ENCODE measurements around the gene C12orf60.

DNA sequence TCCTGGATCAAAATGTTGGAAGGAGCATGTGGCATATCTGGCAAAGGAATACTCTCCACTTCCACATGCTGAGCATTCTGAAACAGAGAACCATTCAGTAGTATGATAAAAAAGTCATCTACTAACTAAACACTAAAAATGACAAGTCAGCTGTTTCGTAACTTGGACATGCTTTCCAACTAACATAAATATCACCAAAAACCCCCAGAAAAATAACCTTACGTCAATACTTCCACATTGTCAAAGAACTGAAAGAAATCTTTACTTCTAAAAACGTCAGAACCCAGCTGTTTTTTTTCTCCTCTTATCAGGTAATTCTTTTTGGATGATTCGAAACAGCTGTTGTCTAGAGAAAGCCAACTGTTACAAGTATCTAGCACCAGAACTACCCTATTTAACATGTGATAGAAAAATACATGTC, 8.4 kb upstream of the C12orf60 start:
- TF ChIP-seq, protein P1, sequence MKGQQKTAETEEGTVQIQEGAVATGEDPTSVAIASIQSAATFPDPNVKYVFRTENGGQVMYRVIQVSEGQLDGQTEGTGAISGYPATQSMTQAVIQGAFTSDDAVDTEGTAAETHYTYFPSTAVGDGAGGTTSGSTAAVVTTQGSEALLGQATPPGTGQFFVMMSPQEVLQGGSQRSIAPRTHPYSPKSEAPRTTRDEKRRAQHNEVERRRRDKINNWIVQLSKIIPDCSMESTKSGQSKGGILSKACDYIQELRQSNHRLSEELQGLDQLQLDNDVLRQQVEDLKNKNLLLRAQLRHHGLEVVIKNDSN (IDR thresholded peaks at IDR 0.05), result no peak
- TF ChIP-seq, protein P2, sequence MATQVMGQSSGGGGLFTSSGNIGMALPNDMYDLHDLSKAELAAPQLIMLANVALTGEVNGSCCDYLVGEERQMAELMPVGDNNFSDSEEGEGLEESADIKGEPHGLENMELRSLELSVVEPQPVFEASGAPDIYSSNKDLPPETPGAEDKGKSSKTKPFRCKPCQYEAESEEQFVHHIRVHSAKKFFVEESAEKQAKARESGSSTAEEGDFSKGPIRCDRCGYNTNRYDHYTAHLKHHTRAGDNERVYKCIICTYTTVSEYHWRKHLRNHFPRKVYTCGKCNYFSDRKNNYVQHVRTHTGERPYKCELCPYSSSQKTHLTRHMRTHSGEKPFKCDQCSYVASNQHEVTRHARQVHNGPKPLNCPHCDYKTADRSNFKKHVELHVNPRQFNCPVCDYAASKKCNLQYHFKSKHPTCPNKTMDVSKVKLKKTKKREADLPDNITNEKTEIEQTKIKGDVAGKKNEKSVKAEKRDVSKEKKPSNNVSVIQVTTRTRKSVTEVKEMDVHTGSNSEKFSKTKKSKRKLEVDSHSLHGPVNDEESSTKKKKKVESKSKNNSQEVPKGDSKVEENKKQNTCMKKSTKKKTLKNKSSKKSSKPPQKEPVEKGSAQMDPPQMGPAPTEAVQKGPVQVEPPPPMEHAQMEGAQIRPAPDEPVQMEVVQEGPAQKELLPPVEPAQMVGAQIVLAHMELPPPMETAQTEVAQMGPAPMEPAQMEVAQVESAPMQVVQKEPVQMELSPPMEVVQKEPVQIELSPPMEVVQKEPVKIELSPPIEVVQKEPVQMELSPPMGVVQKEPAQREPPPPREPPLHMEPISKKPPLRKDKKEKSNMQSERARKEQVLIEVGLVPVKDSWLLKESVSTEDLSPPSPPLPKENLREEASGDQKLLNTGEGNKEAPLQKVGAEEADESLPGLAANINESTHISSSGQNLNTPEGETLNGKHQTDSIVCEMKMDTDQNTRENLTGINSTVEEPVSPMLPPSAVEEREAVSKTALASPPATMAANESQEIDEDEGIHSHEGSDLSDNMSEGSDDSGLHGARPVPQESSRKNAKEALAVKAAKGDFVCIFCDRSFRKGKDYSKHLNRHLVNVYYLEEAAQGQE (IDR thresholded peaks at IDR 0.05; ENCODE audit: low read depth), result no peak
- TF ChIP-seq, protein P3, sequence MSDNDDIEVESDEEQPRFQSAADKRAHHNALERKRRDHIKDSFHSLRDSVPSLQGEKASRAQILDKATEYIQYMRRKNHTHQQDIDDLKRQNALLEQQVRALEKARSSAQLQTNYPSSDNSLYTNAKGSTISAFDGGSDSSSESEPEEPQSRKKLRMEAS (IDR thresholded peaks at IDR 0.05), result no peak

Data from Ishikawa (cell line).